Fibroblast of the aortic adventitia (primary cell): ENCODE data around the gene ROPN1B. TPM values are rescaled to one million over a fixed set of nuclear protein-coding genes. Genes with fewer than 3 reads are reported as not detected.
"Not testable (repeated sequence)": the region's sequence is repeated elsewhere in the genome, so short reads cannot be mapped to it uniquely, and the experiment has no call there.

Source experiments
- DNase-seq: peaks from one replicate; pipeline ENCODE4 v3.0.0-alpha.2; 2010; ENCODE audit warnings: low read depth
- H3K4me3 ChIP-seq: 2 replicates; pipeline ENCODE4 v1.5.1; 2011; ENCODE audit warnings: low read depth, mild to moderate bottlenecking, control low read depth, low read length, moderate library complexity
- total RNA-seq: library from RNA; depleted of rRNA; stranded (reverse); fragments of >200 nt; gene quantifications from 2 replicates; pipeline ENCODE4 v1.2.3, GENCODE V29; 2012; ENCODE audit warnings: low replicate concordance
- TF ChIP-seq, protein P1 (sequence below): IDR thresholded peaks from 2 replicates; pipeline ENCODE4 v1.5.1; 2011; ENCODE audit warnings: mild to moderate bottlenecking, low read length, control low read depth, inconsistent platforms; ENCODE audit not compliant: insufficient read depth

The ROPN1B gene
- total RNA-seq, 1 donor: not detected

DNA sequence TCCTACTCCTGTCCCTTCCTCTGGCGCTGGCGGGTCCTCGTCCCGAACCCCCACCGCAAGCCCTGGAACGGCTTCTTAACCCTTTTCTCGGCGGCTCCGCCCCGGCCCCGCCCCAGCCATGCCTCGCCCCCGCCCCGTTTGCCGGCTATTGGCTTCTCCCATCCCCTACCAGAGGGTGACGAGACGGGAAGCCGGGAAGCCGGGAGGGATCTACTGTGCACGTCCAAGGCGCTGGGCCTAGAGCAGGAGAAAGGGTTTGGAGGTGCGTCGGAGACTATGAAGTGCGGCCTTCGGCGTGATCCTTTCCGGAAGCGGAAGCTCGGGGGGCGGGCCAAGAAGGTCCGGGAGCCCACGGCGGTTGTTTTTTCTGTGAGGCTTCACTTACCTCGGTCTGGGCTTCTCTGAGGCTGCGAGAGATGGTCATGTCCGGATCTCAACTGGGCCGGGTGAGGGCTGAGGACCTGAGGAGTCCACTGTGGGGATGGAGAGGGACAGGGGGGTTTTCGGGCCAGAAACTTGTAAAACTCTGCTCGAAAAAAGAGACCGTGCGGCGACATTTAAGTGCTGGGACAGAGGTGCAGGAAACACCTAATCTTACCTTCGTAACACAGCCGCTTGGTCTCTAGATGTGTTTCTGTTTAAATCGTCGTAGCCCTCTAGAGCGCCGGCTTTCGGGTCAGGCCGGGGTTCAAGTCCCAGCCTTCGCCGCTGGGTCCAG, 21.4 kb downstream of the ROPN1B start:
- TF ChIP-seq, protein P1, sequence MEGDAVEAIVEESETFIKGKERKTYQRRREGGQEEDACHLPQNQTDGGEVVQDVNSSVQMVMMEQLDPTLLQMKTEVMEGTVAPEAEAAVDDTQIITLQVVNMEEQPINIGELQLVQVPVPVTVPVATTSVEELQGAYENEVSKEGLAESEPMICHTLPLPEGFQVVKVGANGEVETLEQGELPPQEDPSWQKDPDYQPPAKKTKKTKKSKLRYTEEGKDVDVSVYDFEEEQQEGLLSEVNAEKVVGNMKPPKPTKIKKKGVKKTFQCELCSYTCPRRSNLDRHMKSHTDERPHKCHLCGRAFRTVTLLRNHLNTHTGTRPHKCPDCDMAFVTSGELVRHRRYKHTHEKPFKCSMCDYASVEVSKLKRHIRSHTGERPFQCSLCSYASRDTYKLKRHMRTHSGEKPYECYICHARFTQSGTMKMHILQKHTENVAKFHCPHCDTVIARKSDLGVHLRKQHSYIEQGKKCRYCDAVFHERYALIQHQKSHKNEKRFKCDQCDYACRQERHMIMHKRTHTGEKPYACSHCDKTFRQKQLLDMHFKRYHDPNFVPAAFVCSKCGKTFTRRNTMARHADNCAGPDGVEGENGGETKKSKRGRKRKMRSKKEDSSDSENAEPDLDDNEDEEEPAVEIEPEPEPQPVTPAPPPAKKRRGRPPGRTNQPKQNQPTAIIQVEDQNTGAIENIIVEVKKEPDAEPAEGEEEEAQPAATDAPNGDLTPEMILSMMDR: no peak
- H3K4me3 ChIP-seq: peak overlapping the region; percentile 76
- DNase-seq: peak; percentile 85

- H3K4me3 ChIP-seq, DNase-seq: not testable (repeated sequence)
Observed at GRCh38 chr3:125996751-125997150, 27.8 kb downstream of the ROPN1B start.

DNA sequence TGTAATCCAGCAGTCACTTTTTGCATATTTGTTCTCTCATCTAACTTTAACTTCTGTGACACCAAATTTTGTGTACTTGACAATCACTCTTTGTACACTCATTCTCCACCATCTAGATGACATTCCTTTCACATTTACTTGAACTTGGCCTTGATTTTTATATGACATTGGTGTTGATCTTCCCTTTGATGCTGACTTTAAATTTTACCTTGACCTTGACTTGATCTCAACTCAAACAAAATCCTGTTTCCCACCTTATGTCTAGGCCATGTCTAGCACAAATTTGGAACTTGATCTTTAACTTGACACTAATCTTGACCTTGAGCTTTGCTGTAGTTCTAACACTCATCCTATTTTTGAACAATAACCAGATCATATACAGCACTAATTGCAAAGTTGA, 33.2 kb downstream of the ROPN1B start:
- no peak overlapping the region for H3K4me3 ChIP-seq
- DNase-seq: no peak
- TF ChIP-seq, protein P1: no peak

DNA sequence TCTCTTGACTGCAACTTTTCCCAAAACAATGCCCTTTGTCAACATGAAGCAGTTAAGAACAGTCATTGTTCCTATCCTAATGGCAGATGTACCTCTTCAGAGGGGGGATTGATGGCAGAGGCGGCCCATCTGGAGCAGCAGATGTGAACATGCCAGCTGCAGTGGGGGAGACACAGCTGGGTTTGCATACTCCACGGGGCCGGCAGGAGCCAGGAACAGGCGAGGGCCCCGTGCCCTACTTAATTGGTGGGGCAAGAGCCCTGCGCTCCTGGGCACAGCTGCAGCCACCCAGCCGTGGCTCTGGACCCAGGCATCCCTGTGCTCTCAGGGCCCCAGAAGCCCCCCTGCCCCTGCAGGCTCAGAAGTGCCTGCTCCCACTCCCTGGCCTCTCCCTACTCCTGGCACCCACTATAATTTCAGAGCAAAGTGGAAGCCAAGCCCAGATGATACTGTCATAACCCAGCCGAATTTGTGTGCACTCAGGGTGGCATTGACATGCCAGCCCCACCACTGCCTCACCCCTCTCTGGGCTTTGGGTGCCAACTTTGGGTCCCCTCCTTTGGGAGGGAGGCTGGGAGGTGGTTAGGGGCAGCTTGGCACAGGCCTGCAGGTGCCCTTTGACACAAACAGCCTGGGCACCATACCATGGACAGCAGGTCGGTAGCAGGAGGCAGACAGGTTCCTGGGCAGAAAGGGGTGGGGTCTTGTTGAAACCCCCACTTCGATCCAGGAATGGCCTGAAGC, 34.6 kb downstream of the ROPN1B start:
- TF ChIP-seq, protein P1: no peak
- no peak for DNase-seq
- no peak overlapping the region for H3K4me3 ChIP-seq

DNA sequence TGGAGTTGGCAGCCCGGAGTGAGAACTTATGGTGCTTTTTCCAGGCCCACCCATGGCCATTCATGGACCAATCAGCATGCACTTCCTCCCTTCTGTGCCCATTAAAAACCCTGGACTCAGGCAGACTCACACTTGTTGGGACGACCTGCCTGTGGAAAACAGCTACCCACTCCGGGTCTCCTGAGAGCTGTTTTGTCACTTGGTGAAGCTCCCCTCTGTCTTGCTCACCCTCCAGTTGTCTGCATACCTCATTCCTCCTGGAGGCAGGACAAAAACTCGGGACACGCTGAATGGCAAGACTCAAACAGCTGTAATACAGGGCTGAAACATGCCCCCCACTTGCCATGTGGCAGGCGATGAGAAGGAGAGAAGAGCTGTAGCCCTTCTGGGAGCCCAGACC, 35.2 kb downstream of the ROPN1B start:
- H3K4me3 ChIP-seq: no peak overlapping the region
- DNase-seq: no peak
- TF ChIP-seq, protein P1: no peak

DNA sequence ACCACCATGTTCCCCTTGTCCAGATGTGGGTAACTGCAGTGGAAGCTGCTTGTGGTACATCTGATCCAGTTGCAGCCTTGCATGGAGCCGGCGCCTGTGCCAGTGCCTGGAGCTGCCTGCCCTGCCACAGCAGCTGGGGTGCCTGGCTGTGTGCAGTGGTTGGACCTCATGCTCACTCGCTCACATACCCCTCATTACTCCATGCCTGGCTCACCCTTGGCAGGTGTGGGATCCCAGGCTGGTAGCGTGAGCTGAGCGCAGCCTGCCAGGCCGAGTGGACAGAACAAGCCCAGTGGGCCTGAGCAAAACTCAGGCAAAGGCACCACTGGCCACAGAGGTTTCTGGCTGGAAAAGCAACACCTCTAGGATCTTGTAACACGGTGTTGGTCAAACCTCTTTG, 35.7 kb downstream of the ROPN1B start:
- TF ChIP-seq, protein P1: no peak
- no peak overlapping the region for H3K4me3 ChIP-seq

GRCh38 chr3:126005951-126006350, 37.0 kb downstream of the ROPN1B start:
- H3K4me3 ChIP-seq: no peak overlapping the region
- TF ChIP-seq, protein P1: no peak
- DNase-seq: peak; percentile 41

More for the DNA sequence above, 35.7 kb downstream of the ROPN1B start:
- DNase-seq: no peak
